Karpas-422 (cell line): ENCODE measurements around the gene NAA50. TPM values are rescaled to one million over a fixed set of nuclear protein-coding genes. Genes with fewer than 3 reads are reported as not detected.

Source experiments
- DNase-seq: peaks from one replicate; pipeline ENCODE4 v3.0.0-alpha.2; 2015
- H2AFZ ChIP-seq: fragments of 200-600 bp; sonication (generic); 2 replicates; pipeline ENCODE4 v1.6.1; 2014; ENCODE audit warnings: antibody characterized with exemption, low read length, mixed read lengths
- H3K27ac ChIP-seq: fragments of 200-600 bp; sonication (generic); 2 replicates; pipeline ENCODE4 v1.5.1; 2014; ENCODE audit warnings: mild to moderate bottlenecking, low read length, moderate library complexity
- H3K27me3 ChIP-seq: fragments of 200-600 bp; sonication (generic); 2 replicates; pipeline ENCODE4 v1.6.1; 2014; ENCODE audit warnings: low read length, mixed read lengths
- H3K36me3 ChIP-seq: fragments of 200-600 bp; sonication (generic); 2 replicates; pipeline ENCODE4 v1.6.1; 2014; ENCODE audit warnings: low read length, mixed read lengths; ENCODE audit not compliant: insufficient read depth
- H3K4me1 ChIP-seq: fragments of 200-600 bp; sonication (generic); 2 replicates; pipeline ENCODE4 v1.6.1; 2014; ENCODE audit warnings: mild to moderate bottlenecking, low read length, mixed read lengths
- H3K4me2 ChIP-seq: fragments of 200-600 bp; sonication (generic); 2 replicates; pipeline ENCODE4 v1.6.1; 2014; ENCODE audit warnings: low read length, low read depth, mild to moderate bottlenecking; ENCODE audit not compliant: poor library complexity, severe bottlenecking
- H3K4me3 ChIP-seq: fragments of 200-600 bp; sonication (generic); 2 replicates; pipeline ENCODE4 v1.5.1; 2014; ENCODE audit warnings: mild to moderate bottlenecking, antibody characterized with exemption, low read length, mixed read lengths
- H3K79me2 ChIP-seq: fragments of 200-600 bp; sonication (generic); 2 replicates; pipeline ENCODE4 v1.6.1; 2014; ENCODE audit warnings: mild to moderate bottlenecking, low read length, mixed read lengths
- H3K9ac ChIP-seq: fragments of 200-600 bp; sonication (generic); 2 replicates; pipeline ENCODE4 v1.6.0; 2014; ENCODE audit warnings: low read length
- H3K9me2 ChIP-seq: fragments of 200-600 bp; sonication (generic), shearing (Covaris generic); replicated peaks from 2 replicates; pipeline ENCODE4 v1.6.0; 2014; ENCODE audit warnings: mild to moderate bottlenecking, low read length, moderate library complexity; ENCODE audit not compliant: insufficient read depth
- H3K9me3 ChIP-seq: fragments of 300-700, 200-600 bp; sonication (generic); 2 replicates; pipeline ENCODE4 v1.6.1; 2014; ENCODE audit warnings: low read length, mixed read lengths
- H4K20me1 ChIP-seq: fragments of 200-600 bp; sonication (generic); 2 replicates; pipeline ENCODE4 v1.6.1; 2014; ENCODE audit warnings: mild to moderate bottlenecking, antibody characterized with exemption, low read length, low read depth; ENCODE audit not compliant: insufficient read depth
- total RNA-seq: library from RNA; depleted of rRNA; stranded (reverse); fragments of >200 nt; shearing (Covaris generic); gene quantifications from 2 replicates; pipeline ENCODE4 v1.2.3, GENCODE V29; 2014; ENCODE audit warnings: low replicate concordance; rRNA removed

NAA50 gene
- 181 and 206 TPM in 2 replicates for total RNA-seq

GRCh38 chr3:113745756-113746547 lies at the start of gene NAA50:
TSS of gene NAA50 (minus strand) at chr3:113746249. CDS start at chr3:113745949, 300 bp downstream.
- Histone ChIP-seq H3K9ac (peak within 1 kb of the TSS; percentile 81), H3K4me2 (peak within 1 kb of the TSS; percentile 99), H3K27me3 (no peaks in the 10 kb centered on the region), H3K79me2 (peaks cover 91% of the 10 kb centered on the region), H2AFZ (peak within 1 kb of the TSS; percentile 51), H3K27ac (peak within 1 kb of the TSS; percentile 91), H3K9me3 (no peaks in the 10 kb centered on the region), H3K4me3 (peak within 1 kb of the TSS; percentile 94), H3K36me3 (peaks cover 11% of the 10 kb centered on the region; the same call in 1 of the 2 replicates), H3K9me2 (no peaks in the 10 kb centered on the region), H3K4me1 (peaks cover 66% of the 10 kb centered on the region), H4K20me1 (peaks cover 27% of the 10 kb centered on the region)
- DNase-seq, result peak; percentile 97

- Histone ChIP-seq H3K9me2 (no peaks in the 10 kb centered on the region), H3K79me2 (no peaks in the 10 kb centered on the region), H2AFZ (no peak overlapping the region), H4K20me1 (no peaks in the 10 kb centered on the region), H3K4me1 (no peaks in the 10 kb centered on the region), H3K36me3 (peaks cover 30% of the 10 kb centered on the region), H3K4me3 (no peak overlapping the region), H3K9me3 (no peaks in the 10 kb centered on the region), H3K9ac (no peak overlapping the region), H3K4me2 (no peak overlapping the region), H3K27me3 (no peaks in the 10 kb centered on the region), H3K27ac (no peak overlapping the region)
- DNase-seq, result no peak
Observed at GRCh38 chr3:113795693-113796092, 49.6 kb upstream of the NAA50 start.

GRCh38 chr3:113794526-113794925 lies 48.5 kb upstream of the NAA50 start:
- H3K9me2 ChIP-seq, result no peaks in the 10 kb centered on the region
- H3K4me2 ChIP-seq, result no peak overlapping the region
- H3K27me3 ChIP-seq, result no peaks in the 10 kb centered on the region
- no peaks in the 10 kb centered on the region for H4K20me1 ChIP-seq
- no peak overlapping the region for H3K4me3 ChIP-seq
- DNase-seq, result no peak
- no peaks in the 10 kb centered on the region for H3K9me3 ChIP-seq
- no peak overlapping the region for H2AFZ ChIP-seq
- H3K27ac ChIP-seq, result no peak overlapping the region
- no peak overlapping the region for H3K9ac ChIP-seq
- H3K4me1 ChIP-seq, result no peaks in the 10 kb centered on the region
- peaks cover 29% of the 10 kb centered on the region for H3K36me3 ChIP-seq
- H3K79me2 ChIP-seq, result no peaks in the 10 kb centered on the region

- no peak overlapping the region for H3K4me3 ChIP-seq
- no peak overlapping the region for H3K27ac ChIP-seq
- no peaks in the 10 kb centered on the region for H3K27me3 ChIP-seq
- no peaks in the 10 kb centered on the region for H3K9me3 ChIP-seq
- H3K9me2 ChIP-seq, result no peaks in the 10 kb centered on the region
- H3K36me3 ChIP-seq, result peaks cover 12% of the 10 kb centered on the region; the same call in 1 of the 2 replicates
- H4K20me1 ChIP-seq, result no peaks in the 10 kb centered on the region
- no peak overlapping the region for H3K9ac ChIP-seq
- no peaks in the 10 kb centered on the region; the same call in 1 of the 2 replicates for H3K4me1 ChIP-seq
- DNase-seq, result no peak
- no peak overlapping the region for H3K4me2 ChIP-seq
- H2AFZ ChIP-seq, result no peak overlapping the region
- 0 out of 2 replicates have a peak, but pooled peaks cover 3% of the 10 kb centered on the region for H3K79me2 ChIP-seq
Observed at GRCh38 chr3:113791381-113791780, 45.3 kb upstream of the NAA50 start.

- Histone ChIP-seq H3K79me2 (peaks cover 19% of the 10 kb centered on the region), H3K27ac (no peak overlapping the region), H2AFZ (peak overlapping the region; percentile 6; the same call in 1 of the 2 replicates), H3K4me1 (peaks cover 13% of the 10 kb centered on the region), H3K9me3 (no peaks in the 10 kb centered on the region), H3K4me3 (no peak overlapping the region), H3K27me3 (no peaks in the 10 kb centered on the region), H3K9me2 (no peaks in the 10 kb centered on the region), H4K20me1 (no peaks in the 10 kb centered on the region), H3K36me3 (peaks cover 4% of the 10 kb centered on the region; the same call in 1 of the 2 replicates), H3K4me2 (no peak overlapping the region), H3K9ac (no peak overlapping the region)
- DNase-seq, result no peak
Observed at GRCh38 chr3:113783980-113784379, 37.9 kb upstream of the NAA50 start.

- Histone ChIP-seq H3K4me2 (no peak overlapping the region), H3K27ac (no peak overlapping the region), H4K20me1 (no peaks in the 10 kb centered on the region), H3K27me3 (no peaks in the 10 kb centered on the region), H2AFZ (no peak overlapping the region), H3K79me2 (peaks cover 19% of the 10 kb centered on the region), H3K9me3 (no peaks in the 10 kb centered on the region), H3K9me2 (no peaks in the 10 kb centered on the region), H3K4me1 (peaks cover 13% of the 10 kb centered on the region), H3K36me3 (peaks cover 4% of the 10 kb centered on the region; the same call in 1 of the 2 replicates), H3K9ac (no peak overlapping the region), H3K4me3 (no peak overlapping the region)
- peak; percentile 52 for DNase-seq
Observed at GRCh38 chr3:113783463-113783862, 37.4 kb upstream of the NAA50 start.

GRCh38 chr3:113776564-113776963 lies 30.5 kb upstream of the NAA50 start:
- no peaks in the 10 kb centered on the region for H3K36me3 ChIP-seq
- no peaks in the 10 kb centered on the region for H4K20me1 ChIP-seq
- no peak for DNase-seq
- H3K4me2 ChIP-seq, result no peak overlapping the region
- H3K9me3 ChIP-seq, result no peaks in the 10 kb centered on the region
- peaks cover 68% of the 10 kb centered on the region for H3K79me2 ChIP-seq
- H3K27ac ChIP-seq, result no peak overlapping the region
- no peaks in the 10 kb centered on the region for H3K9me2 ChIP-seq
- H3K4me1 ChIP-seq, result peaks cover 4% of the 10 kb centered on the region; the same call in 1 of the 2 replicates
- no peaks in the 10 kb centered on the region for H3K27me3 ChIP-seq
- no peak overlapping the region for H3K4me3 ChIP-seq
- H2AFZ ChIP-seq, result no peak overlapping the region
- H3K9ac ChIP-seq, result no peak overlapping the region

- H3K9me3 ChIP-seq, result no peaks in the 10 kb centered on the region
- H3K4me3 ChIP-seq, result no peak overlapping the region
- no peaks in the 10 kb centered on the region for H3K9me2 ChIP-seq
- no peak overlapping the region for H2AFZ ChIP-seq
- no peaks in the 10 kb centered on the region for H4K20me1 ChIP-seq
- H3K27me3 ChIP-seq, result no peaks in the 10 kb centered on the region
- no peak for DNase-seq
- H3K36me3 ChIP-seq, result no peaks in the 10 kb centered on the region
- no peak overlapping the region for H3K9ac ChIP-seq
- peaks cover 71% of the 10 kb centered on the region for H3K79me2 ChIP-seq
- no peak overlapping the region for H3K27ac ChIP-seq
- no peak overlapping the region for H3K4me2 ChIP-seq
- H3K4me1 ChIP-seq, result peaks cover 4% of the 10 kb centered on the region; the same call in 1 of the 2 replicates
Observed at GRCh38 chr3:113775516-113775915, 29.5 kb upstream of the NAA50 start.
